ENCODE measurements around the gene PNPLA5.

DNA sequence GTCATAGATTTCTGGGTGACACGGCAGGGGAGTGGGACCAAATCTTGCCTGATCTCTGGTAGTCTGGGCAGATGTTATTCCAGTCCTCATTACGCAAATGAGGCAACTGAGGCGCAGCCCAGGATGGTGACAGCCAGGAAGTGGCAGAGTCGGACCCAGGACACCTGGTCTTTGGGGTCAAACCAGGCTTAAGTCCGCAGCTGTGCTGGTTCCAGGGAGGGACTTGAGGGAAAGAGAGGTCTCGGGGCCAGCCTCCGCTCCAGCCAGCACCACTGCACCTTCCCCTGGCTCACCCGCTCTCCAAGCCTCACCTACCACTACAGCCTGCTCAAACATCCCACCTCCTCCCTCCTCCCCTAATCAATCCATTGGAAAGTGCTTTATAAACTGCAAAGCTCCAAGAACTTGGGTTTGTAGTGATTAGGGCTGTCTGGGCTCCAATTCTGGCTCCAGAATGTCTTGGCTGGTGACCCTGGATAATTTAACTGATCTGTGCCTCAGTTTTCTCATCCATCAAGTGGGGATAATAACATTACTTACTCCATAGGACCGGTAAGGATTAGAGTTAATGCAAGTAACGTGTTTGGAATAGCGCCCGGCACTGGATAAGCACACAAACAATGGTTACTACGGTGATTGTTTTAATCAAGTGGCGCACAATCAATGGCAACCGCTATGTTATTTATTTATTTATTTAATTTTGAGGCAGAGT is 526 bp upstream of the PNPLA5 start:
- TF ChIP-seq, protein P1, sequence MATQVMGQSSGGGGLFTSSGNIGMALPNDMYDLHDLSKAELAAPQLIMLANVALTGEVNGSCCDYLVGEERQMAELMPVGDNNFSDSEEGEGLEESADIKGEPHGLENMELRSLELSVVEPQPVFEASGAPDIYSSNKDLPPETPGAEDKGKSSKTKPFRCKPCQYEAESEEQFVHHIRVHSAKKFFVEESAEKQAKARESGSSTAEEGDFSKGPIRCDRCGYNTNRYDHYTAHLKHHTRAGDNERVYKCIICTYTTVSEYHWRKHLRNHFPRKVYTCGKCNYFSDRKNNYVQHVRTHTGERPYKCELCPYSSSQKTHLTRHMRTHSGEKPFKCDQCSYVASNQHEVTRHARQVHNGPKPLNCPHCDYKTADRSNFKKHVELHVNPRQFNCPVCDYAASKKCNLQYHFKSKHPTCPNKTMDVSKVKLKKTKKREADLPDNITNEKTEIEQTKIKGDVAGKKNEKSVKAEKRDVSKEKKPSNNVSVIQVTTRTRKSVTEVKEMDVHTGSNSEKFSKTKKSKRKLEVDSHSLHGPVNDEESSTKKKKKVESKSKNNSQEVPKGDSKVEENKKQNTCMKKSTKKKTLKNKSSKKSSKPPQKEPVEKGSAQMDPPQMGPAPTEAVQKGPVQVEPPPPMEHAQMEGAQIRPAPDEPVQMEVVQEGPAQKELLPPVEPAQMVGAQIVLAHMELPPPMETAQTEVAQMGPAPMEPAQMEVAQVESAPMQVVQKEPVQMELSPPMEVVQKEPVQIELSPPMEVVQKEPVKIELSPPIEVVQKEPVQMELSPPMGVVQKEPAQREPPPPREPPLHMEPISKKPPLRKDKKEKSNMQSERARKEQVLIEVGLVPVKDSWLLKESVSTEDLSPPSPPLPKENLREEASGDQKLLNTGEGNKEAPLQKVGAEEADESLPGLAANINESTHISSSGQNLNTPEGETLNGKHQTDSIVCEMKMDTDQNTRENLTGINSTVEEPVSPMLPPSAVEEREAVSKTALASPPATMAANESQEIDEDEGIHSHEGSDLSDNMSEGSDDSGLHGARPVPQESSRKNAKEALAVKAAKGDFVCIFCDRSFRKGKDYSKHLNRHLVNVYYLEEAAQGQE (IDR thresholded peaks at IDR 0.05): no peak
- TF ChIP-seq POLR2A (IDR thresholded peaks at IDR 0.05; ENCODE audit: low read length): no peak
- no peak for TF ChIP-seq ZC3H11A (IDR thresholded peaks at IDR 0.05)

Data from A549 (cell line).